GM12873 (cell line): ENCODE data around the gene TPSD1.

Source experiments
- TF ChIP-seq, protein P1 (sequence below): IDR thresholded peaks from 2 replicates; pipeline ENCODE4 v1.5.1; 2012; ENCODE audit warnings: low read depth, mild to moderate bottlenecking, moderate library complexity, low read length, control low read depth; ENCODE audit not compliant: insufficient read depth; ENCODE audit errors: missing control alignments

The TPSD1 gene

DNA sequence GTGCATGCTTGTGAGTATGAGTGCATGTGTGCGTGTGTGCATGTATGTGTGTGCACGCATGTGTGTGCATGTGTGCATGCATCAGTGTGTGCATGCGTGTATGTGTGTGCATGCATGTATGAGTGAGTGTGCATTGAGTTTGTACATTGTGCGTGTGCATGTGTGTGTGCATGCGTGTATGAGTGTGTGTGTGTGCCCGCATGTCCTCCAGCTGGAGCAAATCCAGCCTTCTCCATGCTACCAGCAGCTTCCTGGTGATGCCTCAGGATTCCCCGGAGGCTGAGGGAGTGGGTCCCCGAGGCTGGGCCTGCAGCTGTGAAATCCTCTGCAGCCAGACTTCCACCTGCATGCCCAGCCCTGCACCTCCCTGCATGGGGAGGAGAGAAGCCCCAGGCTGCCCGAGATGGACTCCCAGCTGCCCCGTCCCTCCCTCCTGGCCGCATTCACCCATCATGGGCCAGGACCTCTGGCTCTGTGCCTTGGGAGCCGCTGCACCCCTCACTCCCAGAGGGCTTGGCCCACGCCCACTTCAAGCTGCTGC, 9.3 kb downstream of the TPSD1 start:
- TF ChIP-seq, protein P1, sequence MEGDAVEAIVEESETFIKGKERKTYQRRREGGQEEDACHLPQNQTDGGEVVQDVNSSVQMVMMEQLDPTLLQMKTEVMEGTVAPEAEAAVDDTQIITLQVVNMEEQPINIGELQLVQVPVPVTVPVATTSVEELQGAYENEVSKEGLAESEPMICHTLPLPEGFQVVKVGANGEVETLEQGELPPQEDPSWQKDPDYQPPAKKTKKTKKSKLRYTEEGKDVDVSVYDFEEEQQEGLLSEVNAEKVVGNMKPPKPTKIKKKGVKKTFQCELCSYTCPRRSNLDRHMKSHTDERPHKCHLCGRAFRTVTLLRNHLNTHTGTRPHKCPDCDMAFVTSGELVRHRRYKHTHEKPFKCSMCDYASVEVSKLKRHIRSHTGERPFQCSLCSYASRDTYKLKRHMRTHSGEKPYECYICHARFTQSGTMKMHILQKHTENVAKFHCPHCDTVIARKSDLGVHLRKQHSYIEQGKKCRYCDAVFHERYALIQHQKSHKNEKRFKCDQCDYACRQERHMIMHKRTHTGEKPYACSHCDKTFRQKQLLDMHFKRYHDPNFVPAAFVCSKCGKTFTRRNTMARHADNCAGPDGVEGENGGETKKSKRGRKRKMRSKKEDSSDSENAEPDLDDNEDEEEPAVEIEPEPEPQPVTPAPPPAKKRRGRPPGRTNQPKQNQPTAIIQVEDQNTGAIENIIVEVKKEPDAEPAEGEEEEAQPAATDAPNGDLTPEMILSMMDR, result no peak

DNA sequence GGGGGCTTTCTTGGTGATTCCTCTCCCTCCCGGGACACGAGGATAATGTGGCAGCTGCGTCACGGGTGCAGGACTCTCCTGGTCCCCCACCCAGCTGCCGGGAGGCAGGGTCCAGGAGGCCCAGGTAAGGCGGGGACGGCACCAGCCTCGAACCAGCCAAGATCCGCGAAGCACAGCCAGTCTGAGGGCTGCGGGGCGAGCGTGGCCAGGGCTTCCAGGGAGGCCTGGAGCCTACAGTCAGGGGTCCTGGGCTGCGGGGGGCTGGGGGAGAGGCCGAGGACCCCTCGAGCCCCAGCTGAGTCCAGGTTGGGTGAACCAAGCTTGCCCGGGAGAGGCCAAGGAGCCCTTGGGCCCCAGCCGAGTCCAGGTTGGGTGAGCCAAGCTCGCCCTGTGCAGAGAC, 10.0 kb downstream of the TPSD1 start:
- TF ChIP-seq, protein P1, result no peak

DNA sequence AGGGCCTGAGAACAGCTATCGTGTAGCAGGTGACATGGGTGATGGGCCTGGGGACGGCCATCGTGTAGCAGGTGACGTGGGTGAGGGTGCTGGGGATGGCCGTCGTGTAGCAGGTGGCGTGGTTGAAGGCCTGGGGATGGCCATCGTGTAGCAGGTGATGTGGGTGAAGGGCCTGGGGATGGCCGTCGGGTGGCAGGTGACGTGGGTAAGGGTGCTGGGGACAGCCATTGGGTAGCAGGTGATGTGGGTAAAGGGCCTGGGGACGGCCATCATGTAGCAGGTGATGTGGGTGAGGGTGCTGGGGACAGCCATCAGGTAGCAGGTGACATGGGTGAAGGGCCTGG, 15.5 kb downstream of the TPSD1 start:
- TF ChIP-seq, protein P1, result no peak

DNA sequence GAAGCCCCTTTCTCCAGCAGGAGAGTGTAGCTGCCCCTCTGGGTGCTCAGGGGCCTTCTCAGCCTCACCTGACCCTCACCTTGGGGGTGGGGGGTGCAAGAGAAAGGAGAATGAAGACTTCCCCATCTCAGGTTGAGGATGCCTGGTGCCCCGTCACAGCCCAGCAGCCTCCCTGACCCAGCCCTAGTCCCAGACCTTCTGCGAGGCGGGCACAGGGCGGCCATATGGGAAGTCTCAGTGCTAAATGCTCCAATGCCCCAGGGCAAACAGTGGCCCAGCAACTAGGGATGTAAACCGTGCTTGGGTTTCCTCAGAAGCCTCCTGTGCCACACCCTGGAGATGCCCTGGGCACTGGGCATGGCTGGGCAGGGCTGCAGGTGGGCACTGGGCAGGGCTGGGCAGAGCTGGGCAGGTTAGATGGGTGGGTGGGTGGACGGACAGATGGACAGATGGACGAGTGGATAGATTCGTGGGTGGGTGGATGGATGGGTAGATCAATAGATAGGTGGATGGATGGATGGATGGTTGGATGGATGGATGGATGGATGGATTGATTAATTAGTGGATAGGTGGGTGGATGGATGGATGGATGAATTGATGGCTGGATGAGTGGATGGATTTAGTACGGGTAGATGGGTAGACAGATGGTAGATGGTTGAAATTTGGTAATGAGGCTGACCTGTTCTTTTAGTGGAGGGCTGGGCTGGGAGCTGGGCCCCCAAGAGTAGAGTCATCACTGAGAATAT, 16.8 kb downstream of the TPSD1 start:
- TF ChIP-seq, protein P1, result no peak

DNA sequence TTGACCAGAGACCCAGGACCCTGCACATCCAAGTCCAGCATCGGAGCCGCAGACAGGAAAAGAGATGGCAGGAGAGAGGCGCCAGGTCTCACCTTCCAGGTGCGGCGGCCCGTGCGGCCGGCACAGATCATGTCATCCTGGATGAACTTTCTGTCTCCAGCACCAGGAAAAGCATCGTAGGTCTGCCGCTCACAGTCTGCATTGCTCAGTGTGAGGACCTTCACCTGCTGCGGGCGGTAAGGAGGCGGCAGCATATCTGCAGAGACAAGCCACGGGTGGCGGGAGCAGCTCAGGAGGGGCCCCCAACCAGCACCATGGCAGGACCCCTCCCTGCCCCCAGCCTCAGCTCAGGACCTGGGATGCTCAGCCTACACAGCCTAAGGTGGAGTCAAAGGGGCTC, 17.9 kb downstream of the TPSD1 start:
- TF ChIP-seq, protein P1, result no peak

DNA sequence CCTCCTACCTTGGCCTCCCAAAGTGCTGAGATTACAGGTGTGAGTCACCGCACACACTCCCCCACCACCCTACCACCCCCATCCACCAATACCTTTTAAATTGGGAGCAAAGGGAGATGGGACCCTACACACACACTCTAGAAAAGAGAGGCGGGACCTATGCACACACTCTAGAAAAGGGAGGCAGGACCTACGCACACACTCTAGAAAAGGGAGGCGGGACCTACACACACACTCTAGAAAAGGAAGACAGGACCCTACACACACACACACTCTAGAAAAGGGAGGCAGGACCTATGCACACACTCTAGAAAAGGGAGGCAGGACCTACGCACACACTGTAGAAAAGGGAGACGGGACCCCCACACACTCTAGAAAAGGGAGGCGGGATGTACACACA, 18.9 kb downstream of the TPSD1 start:
- TF ChIP-seq, protein P1, result no peak

DNA sequence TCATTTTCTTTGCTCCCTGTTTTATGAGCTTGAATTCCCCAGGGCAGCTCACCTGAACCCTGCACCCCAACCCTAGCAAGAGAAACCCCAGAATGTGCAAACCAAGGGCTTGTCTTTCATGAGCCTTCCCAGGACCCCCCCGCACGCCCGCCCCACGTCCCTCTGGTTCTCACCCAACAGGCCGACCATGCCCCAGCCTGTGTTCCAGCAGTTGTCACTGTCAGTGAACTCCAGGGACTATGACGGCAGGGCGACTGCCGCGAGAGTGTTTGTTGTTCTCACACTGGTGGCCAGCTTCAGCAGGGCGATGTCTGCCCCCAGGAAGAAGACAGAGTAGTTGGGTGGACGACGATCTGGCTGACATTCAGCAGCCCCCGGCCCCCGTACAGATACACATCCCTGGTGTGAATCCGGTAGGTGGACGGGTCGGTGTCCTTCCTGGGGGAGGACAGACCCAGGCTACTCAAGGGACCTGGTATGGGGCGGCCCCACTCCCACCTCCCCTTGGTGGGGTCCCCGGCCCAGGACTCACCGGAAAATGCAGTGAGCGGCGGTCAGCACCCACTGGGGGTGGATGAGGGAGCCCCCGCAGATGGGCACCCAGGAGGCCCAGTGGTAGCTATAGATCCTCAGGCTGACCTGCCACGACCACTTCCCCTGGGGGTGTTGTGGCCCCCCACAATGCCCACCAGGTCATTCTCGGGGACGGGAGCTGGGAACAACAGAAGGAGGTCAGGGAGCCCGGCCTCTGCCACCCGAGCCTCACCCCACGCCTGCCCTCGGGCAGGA, 20.1 kb downstream of the TPSD1 start:
- TF ChIP-seq, protein P1, result no peak
